Smooth muscle cell (in vitro differentiated cells): ENCODE results near the gene ZGPAT. TPM values are rescaled to one million over a fixed set of nuclear protein-coding genes. Genes with fewer than 3 reads are reported as not detected.
A peak's percentile ranks its signal among the peaks of the same experiment; 100 is the strongest.

Source experiments
- DNase-seq: peaks from one replicate; lab custom pipeline; 2025; ENCODE audit not compliant: unreplicated experiment; lab: John Stamatoyannopoulos, UW
- H2AFZ ChIP-seq: fragments of 200-600 bp; sonication (generic); 2 replicates; pipeline ENCODE4 v1.6.0; 2016; ENCODE audit warnings: antibody characterized with exemption, low read depth, mild to moderate bottlenecking
- H3F3A ChIP-seq: fragments of 200-600 bp; sonication (generic); 2 replicates; pipeline ENCODE4 v1.6.0; 2017; ENCODE audit warnings: antibody characterized with exemption, low read depth
- H3K27ac ChIP-seq: fragments of 200-600 bp; sonication (generic); 2 replicates; pipeline ENCODE4 v1.5.1; 2016; ENCODE audit warnings: low read depth, mild to moderate bottlenecking
- H3K27me3 ChIP-seq: fragments of 200-600 bp; sonication (generic); 2 replicates; pipeline ENCODE4 v1.6.1; 2016; ENCODE audit warnings: low read depth, mild to moderate bottlenecking
- H3K36me3 ChIP-seq: fragments of 200-600 bp; sonication (generic); 2 replicates; pipeline ENCODE4 v1.5.1; 2016; ENCODE audit warnings: low read depth
- H3K4me1 ChIP-seq: fragments of 200-600 bp; sonication (generic); 2 replicates; pipeline ENCODE4 v1.5.1; 2016; ENCODE audit warnings: low read depth
- H3K4me2 ChIP-seq: fragments of 200-600 bp; sonication (generic); 2 replicates; pipeline ENCODE4 v1.6.0; 2016; ENCODE audit warnings: mild to moderate bottlenecking
- H3K4me3 ChIP-seq: fragments of 200-600 bp; sonication (generic); 2 replicates; pipeline ENCODE4 v1.5.1; 2016; ENCODE audit warnings: mild to moderate bottlenecking
- H3K79me2 ChIP-seq: fragments of 200-600 bp; sonication (generic); 2 replicates; pipeline ENCODE4 v1.6.0; 2016; ENCODE audit warnings: low read depth, mild to moderate bottlenecking
- H3K9ac ChIP-seq: fragments of 200-600 bp; sonication (generic); 2 replicates; pipeline ENCODE4 v1.6.0; 2016; ENCODE audit warnings: low read depth
- H3K9me3 ChIP-seq: fragments of 200-600 bp; sonication (generic); replicated peaks from 2 replicates; pipeline ENCODE4 v1.5.1; 2016; ENCODE audit warnings: low read depth
- H4K20me1 ChIP-seq: fragments of 200-600 bp; sonication (generic); 2 replicates; pipeline ENCODE4 v1.6.0; 2016; ENCODE audit warnings: low read depth
- WGBS: methylation state at CpG from one replicate; pipeline ENCODE4 v1.1.7; 2016; ENCODE audit warnings: low lambda C conversion rate; 5-methylcytosine and 5-hydroxymethylcytosine counted together
- polyA plus RNA-seq: library from polyadenylated mRNA; unstranded; fragments of >200 nt; fragmentation: Nextera tagmentation; extraction: Ambion mirVana; gene quantifications from 2 replicates; pipeline ENCODE4 v1.2.1, GENCODE V29; 2016
- total RNA-seq: library from RNA; depleted of rRNA; stranded (reverse); fragments of >200 nt; gene quantifications from 2 replicates; pipeline ENCODE4 v1.2.3, GENCODE V29; 2014
- TF ChIP-seq, protein P1 (sequence below): fragments of 200-600 bp; sonication (generic); IDR thresholded peaks from 2 replicates; pipeline ENCODE4 v1.5.1; 2017; ENCODE audit warnings: borderline replicate concordance, mild to moderate bottlenecking, antibody characterized with exemption; ENCODE audit not compliant: insufficient read depth, poor library complexity, severe bottlenecking

Gene ZGPAT
- total and polyA plus RNA-seq, 2 experiments from 2014 or later: 13.8 to 32.3 TPM

DNA sequence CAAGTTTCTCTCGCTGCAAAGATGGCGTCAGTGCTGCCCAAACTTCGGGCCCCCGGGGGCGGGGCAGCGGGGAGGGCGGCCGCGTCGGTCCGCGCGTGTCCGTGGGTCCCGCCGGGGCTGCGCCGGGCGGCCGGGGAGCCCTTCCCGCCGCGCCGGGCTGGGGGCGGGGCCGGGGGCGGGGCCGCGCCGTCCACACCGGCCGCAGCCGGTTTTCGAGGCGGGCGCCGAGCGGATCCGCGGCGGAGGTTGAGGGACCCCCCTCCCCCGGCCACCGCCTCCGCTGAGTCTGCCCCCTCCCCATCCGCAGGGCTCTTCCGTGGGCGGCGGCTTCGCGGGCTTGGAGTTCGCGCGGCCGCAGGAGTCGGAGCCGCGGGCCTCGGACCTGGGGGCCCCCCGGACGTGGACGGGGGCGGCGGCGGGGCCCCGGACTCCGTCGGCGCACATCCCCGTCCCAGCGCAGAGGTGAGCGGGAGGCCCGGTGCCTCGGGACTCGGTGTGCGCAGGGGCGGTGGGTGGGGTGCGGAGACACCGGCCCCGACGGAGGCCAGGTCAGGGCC lies 32.3 kb downstream of the ZGPAT start:
- Histone ChIP-seq H3K36me3 (no peaks in the 10 kb centered on the region), H3K4me3 (peak overlapping the region; percentile 83), H2AFZ (no peak overlapping the region), H3K27ac (peak overlapping the region; percentile 60), H3K27me3 (no peaks in the 10 kb centered on the region), H3K9ac (peak overlapping the region; percentile 66), H3K9me3 (no peaks in the 10 kb centered on the region), H3K4me2 (peak overlapping the region; percentile 87), H3F3A (peaks cover 27% of the 10 kb centered on the region), H4K20me1 (peaks cover 34% of the 10 kb centered on the region), H3K79me2 (no peaks in the 10 kb centered on the region), H3K4me1 (peaks cover 30% of the 10 kb centered on the region)
- 2% methylated on average over 39 of the region's 80 CpGs for WGBS
- DNase-seq: no peak
- TF ChIP-seq, protein P1, sequence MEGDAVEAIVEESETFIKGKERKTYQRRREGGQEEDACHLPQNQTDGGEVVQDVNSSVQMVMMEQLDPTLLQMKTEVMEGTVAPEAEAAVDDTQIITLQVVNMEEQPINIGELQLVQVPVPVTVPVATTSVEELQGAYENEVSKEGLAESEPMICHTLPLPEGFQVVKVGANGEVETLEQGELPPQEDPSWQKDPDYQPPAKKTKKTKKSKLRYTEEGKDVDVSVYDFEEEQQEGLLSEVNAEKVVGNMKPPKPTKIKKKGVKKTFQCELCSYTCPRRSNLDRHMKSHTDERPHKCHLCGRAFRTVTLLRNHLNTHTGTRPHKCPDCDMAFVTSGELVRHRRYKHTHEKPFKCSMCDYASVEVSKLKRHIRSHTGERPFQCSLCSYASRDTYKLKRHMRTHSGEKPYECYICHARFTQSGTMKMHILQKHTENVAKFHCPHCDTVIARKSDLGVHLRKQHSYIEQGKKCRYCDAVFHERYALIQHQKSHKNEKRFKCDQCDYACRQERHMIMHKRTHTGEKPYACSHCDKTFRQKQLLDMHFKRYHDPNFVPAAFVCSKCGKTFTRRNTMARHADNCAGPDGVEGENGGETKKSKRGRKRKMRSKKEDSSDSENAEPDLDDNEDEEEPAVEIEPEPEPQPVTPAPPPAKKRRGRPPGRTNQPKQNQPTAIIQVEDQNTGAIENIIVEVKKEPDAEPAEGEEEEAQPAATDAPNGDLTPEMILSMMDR: no peak

DNA sequence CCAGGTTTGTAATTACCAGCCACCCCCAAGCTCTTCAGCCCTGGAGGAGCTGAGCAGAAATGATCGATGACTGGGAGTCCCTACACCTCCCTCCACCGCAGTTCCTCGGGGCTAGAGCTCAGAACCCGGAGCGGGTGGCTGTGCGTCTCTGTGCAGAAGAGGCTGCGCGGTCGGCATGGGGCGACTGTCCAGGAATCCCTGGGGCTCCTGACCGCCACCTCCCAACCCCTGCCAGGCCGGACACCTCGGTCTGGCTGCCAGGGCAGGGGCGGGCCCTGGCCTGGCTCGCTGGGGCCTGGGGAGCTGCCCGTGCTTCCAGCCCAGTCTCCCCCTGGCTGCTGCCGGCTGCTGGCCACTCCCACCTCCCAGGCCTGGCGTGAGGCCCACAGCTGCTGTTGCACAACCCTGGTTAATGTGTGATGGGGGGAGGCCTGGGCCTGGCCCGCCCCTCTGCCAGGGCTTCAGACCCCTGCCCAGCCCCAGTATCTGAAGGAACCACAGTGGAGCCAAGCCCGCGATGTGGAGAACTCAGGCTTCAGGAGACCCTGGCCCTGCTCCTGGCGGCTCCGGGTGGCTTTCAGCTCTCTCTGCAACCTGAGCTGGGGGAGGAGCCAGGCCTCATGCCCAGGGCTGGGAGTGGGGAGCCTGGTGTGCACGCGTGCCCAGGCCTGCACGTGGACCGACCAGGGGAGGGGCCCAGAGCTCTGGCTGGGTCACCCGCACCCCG lies 33.0 kb downstream of the ZGPAT start:
- Histone ChIP-seq H3K4me3 (peak overlapping the region; percentile 83), H2AFZ (no peak overlapping the region), H3K27me3 (no peaks in the 10 kb centered on the region), H3K4me1 (peaks cover 30% of the 10 kb centered on the region), H3F3A (peaks cover 27% of the 10 kb centered on the region), H3K4me2 (peak overlapping the region; percentile 87), H3K9ac (peak overlapping the region; percentile 66), H4K20me1 (peaks cover 28% of the 10 kb centered on the region), H3K9me3 (no peaks in the 10 kb centered on the region), H3K79me2 (no peaks in the 10 kb centered on the region), H3K36me3 (no peaks in the 10 kb centered on the region), H3K27ac (peak overlapping the region; percentile 60)
- peak; percentile 77 for DNase-seq
- TF ChIP-seq, protein P1: no peak
- WGBS: 1% methylated on average over 21 of the region's 29 CpGs

DNA sequence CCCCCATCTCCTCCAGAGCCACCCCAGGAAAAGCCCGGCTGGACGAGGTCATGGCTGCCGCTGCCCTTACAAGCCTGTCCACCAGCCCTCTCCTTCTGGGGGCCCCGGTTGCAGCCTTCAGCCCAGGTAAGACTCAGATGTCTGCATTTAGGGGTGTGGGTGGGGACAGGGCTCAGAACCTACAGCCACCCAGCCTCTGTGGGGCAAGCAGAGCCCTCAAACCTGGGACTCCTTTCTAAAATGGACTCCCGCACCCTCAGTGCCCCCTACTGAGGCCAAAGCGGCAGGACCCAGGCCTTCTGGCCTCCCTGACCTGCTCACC lies 33.5 kb downstream of the ZGPAT start:
- no peak overlapping the region for H3K9ac ChIP-seq
- H3K36me3 ChIP-seq: no peaks in the 10 kb centered on the region
- peaks cover 23% of the 10 kb centered on the region for H4K20me1 ChIP-seq
- TF ChIP-seq, protein P1: no peak
- H2AFZ ChIP-seq: no peak overlapping the region
- H3K27me3 ChIP-seq: no peaks in the 10 kb centered on the region
- no peak for DNase-seq
- peaks cover 30% of the 10 kb centered on the region for H3K4me1 ChIP-seq
- peak overlapping the region; percentile 83 for H3K4me3 ChIP-seq
- H3K79me2 ChIP-seq: no peaks in the 10 kb centered on the region
- H3K9me3 ChIP-seq: no peaks in the 10 kb centered on the region
- H3F3A ChIP-seq: peaks cover 27% of the 10 kb centered on the region
- no peak overlapping the region for H3K27ac ChIP-seq
- H3K4me2 ChIP-seq: peak overlapping the region; percentile 87
- WGBS: 56% methylated on average over 3 of the region's 6 CpGs
